ENCODE measurements around the gene IFT88.

Gene IFT88

DNA sequence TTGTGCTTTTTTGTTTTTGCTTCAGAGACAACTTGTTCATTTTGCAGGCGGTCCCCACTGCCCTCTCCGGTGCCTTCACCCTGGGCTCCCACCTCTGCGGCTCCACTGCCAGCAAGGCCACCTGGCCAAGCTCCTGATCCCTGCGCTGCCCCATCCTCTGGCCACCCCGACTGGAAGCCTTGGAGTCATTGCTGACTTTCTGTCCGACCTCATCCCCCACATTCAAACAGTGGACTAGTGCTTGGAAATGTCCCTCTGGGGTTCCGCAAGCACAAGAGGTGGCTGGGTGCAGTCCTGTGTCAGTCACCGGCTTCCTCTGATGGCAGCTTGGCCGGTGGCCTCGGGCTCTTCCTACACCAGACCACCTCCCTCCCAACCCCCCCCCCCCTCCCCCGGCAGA is 153.5 kb downstream of the IFT88 start:
- no peak overlapping the region for H3K4me3 Mint-ChIP-seq
- peaks cover 10% of the 10 kb centered on the region for H3K36me3 Mint-ChIP-seq (ENCODE audit: low read depth)
- H3K27ac Mint-ChIP-seq: no peak overlapping the region
- peaks cover 9% of the 10 kb centered on the region for H3K27me3 Mint-ChIP-seq (ENCODE audit: low read depth, poor library complexity)
- no peak for DNase-seq
- peaks cover 7% of the 10 kb centered on the region for H3K4me1 Mint-ChIP-seq
- TF ChIP-seq, protein P1, sequence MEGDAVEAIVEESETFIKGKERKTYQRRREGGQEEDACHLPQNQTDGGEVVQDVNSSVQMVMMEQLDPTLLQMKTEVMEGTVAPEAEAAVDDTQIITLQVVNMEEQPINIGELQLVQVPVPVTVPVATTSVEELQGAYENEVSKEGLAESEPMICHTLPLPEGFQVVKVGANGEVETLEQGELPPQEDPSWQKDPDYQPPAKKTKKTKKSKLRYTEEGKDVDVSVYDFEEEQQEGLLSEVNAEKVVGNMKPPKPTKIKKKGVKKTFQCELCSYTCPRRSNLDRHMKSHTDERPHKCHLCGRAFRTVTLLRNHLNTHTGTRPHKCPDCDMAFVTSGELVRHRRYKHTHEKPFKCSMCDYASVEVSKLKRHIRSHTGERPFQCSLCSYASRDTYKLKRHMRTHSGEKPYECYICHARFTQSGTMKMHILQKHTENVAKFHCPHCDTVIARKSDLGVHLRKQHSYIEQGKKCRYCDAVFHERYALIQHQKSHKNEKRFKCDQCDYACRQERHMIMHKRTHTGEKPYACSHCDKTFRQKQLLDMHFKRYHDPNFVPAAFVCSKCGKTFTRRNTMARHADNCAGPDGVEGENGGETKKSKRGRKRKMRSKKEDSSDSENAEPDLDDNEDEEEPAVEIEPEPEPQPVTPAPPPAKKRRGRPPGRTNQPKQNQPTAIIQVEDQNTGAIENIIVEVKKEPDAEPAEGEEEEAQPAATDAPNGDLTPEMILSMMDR (IDR thresholded peaks at IDR 0.05): no peak
- H3K9me3 Mint-ChIP-seq: no peaks in the 10 kb centered on the region

DNA sequence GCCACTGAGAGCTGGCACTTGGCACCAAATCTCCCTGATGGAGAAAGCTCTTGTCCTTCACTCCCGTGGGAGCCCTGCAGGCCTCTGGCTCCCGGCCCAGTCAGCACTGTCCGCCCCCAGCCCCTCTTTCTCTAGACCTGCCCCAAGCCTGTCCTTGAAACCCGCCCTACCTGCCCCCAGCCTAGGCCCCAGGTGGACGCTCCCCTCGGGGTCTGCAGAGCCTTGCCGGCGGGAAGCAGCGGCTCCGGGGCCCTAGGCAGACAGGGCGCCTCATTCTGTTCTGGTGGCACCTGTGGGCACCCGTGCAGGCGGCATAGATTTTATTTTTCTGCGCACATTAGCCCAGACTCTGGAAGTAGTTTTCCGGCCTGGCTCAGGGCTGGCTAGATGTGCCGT is 154.1 kb downstream of the IFT88 start:
- Mint-ChIP-seq H3K36me3 (ENCODE audit: low read depth) (peaks cover 10% of the 10 kb centered on the region), H3K9me3 (no peaks in the 10 kb centered on the region), H3K27me3 (ENCODE audit: low read depth, poor library complexity) (peaks cover 9% of the 10 kb centered on the region), H3K4me1 (peaks cover 7% of the 10 kb centered on the region), H3K4me3 (no peak overlapping the region), H3K27ac (no peak overlapping the region)
- DNase-seq: no peak
- TF ChIP-seq, protein P1 (IDR thresholded peaks at IDR 0.05): no peak

DNA sequence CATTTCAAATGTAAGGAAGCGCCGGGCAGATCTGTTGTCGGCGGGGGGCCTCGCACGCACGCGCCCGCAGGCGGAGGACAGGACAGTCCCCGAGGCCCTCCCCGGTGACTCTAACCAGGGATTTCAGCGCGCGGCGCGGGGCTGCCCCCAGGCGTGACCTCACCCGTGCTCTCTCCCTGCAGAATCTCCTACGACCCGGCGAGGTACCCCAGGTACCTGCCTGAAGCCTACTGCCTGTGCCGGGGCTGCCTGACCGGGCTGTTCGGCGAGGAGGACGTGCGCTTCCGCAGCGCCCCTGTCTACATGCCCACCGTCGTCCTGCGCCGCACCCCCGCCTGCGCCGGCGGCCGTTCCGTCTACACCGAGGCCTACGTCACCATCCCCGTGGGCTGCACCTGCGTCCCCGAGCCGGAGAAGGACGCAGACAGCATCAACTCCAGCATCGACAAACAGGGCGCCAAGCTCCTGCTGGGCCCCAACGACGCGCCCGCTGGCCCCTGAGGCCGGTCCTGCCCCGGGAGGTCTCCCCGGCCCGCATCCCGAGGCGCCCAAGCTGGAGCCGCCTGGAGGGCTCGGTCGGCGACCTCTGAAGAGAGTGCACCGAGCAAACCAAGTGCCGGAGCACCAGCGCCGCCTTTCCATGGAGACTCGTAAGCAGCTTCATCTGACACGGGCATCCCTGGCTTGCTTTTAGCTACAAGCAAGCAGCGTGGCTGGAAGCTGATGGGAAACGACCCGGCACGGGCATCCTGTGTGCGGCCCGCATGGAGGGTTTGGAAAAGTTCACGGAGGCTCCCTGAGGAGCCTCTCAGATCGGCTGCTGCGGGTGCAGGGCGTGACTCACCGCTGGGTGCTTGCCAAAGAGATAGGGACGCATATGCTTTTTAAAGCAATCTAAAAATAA is 154.7 kb downstream of the IFT88 start:
- DNase-seq: peak; percentile 35
- Mint-ChIP-seq H3K36me3 (ENCODE audit: low read depth) (peaks cover 10% of the 10 kb centered on the region), H3K27me3 (ENCODE audit: low read depth, poor library complexity) (peaks cover 6% of the 10 kb centered on the region), H3K27ac (no peak overlapping the region), H3K4me3 (peak overlapping the region; percentile 47), H3K4me1 (peaks cover 7% of the 10 kb centered on the region), H3K9me3 (no peaks in the 10 kb centered on the region)
- TF ChIP-seq, protein P1 (IDR thresholded peaks at IDR 0.05): no peak

DNA sequence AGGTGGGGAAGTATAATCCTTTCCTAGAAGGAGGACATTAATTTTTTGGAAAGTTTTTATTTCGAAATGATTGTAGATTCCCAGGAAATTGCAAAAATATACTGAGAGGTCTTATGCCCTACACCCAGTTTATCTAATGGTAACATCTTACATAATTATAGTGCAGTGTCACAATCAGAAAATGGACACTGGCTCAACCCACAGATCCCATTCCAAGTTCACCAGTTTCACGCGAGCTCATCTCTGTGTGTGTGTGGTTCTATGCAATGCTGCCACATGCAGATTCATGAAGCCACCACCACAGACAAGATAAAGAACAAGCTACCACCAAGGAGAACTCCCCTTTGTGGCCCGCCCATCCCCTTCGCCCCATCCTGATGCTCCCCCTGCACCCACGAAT is 160.9 kb downstream of the IFT88 start:
- Mint-ChIP-seq H3K9me3 (no peaks in the 10 kb centered on the region), H3K27me3 (ENCODE audit: low read depth, poor library complexity) (no peaks in the 10 kb centered on the region), H3K36me3 (ENCODE audit: low read depth) (peaks cover 28% of the 10 kb centered on the region), H3K4me1 (no peaks in the 10 kb centered on the region), H3K27ac (no peak overlapping the region), H3K4me3 (no peak overlapping the region)
- no peak for DNase-seq
- TF ChIP-seq, protein P1 (IDR thresholded peaks at IDR 0.05): no peak

DNA sequence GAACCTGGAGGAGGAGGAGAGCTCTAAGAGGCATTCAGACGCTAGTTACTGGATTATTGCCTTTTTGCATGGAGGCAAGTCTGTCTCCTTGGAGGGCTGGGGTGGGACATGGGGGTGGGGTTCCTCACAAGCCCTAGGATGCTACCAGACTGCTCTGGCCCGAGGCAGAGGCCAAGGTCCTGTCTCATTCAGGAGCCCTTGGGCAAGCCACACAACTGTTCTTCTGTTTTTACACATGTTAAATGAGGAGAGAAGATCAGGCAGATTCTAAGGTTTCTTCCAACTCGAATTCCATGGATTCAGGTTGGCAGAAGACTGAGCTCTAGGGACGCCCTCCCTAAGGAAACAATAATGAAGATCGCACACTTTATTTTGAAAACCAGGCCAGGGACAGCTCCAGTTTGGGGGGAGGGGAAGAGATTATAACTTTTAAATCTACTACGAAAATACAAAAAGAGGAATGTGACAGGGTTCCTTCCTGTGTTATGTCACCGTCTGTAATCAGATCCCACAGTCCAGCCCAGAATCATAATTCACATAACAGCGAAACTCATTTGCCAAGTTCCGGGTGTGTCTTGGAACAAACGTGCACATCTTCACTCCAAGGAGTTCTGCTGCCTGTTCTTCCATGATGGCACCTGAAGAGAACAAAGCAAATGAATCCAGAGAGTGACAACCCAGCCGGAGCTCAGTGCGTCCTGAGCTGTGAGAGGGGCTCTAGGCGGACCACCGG is 161.8 kb downstream of the IFT88 start:
- Mint-ChIP-seq H3K4me3 (no peak overlapping the region), H3K4me1 (no peaks in the 10 kb centered on the region), H3K27me3 (ENCODE audit: low read depth, poor library complexity) (no peaks in the 10 kb centered on the region), H3K36me3 (ENCODE audit: low read depth) (peaks cover 28% of the 10 kb centered on the region), H3K27ac (peak overlapping the region; percentile 62), H3K9me3 (no peaks in the 10 kb centered on the region)
- no peak for DNase-seq
- TF ChIP-seq, protein P1 (IDR thresholded peaks at IDR 0.05): no peak
